NCI-H1417 (cell line): Measurements from ENCODE around the gene HIPK2.

Experiments used
- DNase-seq, 3 experiments: peaks; one replicate each; lab custom pipeline; 2025; lab: John Stamatoyannopoulos, UW

The HIPK2 gene

DNA sequence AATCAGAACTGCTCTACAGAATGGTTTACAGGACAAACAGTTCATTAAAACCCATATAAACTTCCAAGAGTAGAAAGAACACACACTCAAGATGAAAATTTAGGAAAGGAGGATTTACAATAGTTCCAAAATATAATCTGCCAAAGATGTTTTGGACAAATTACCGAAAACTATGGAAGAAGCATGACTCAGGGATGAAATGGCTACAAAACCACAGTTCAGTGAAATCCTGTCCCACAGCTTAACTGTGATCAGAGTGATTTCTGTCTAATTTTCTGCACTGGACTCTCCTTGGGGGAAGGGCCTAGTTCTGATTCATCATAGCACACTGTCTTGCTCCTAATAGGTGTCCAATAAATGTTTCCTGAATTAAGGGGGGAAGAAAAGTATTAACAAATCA is 82.2 kb downstream of the HIPK2 start:
- no peak for DNase-seq

- no peak for DNase-seq
Observed at GRCh38 chr7:139695051-139695450, 82.7 kb downstream of the HIPK2 start.

- DNase-seq: no peak
Observed at GRCh38 chr7:139694389-139694676, 83.5 kb downstream of the HIPK2 start.

- DNase-seq: peak in 1 of 3 experiments; percentile 52
Observed at GRCh38 chr7:139693651-139694388, 84.0 kb downstream of the HIPK2 start.

GRCh38 chr7:139692723-139693122 is 85.1 kb downstream of the HIPK2 start:
- no peak for DNase-seq

GRCh38 chr7:139691253-139691781 is 86.5 kb downstream of the HIPK2 start:
- peak in 1 of 3 experiments; percentile 14 for DNase-seq

DNA sequence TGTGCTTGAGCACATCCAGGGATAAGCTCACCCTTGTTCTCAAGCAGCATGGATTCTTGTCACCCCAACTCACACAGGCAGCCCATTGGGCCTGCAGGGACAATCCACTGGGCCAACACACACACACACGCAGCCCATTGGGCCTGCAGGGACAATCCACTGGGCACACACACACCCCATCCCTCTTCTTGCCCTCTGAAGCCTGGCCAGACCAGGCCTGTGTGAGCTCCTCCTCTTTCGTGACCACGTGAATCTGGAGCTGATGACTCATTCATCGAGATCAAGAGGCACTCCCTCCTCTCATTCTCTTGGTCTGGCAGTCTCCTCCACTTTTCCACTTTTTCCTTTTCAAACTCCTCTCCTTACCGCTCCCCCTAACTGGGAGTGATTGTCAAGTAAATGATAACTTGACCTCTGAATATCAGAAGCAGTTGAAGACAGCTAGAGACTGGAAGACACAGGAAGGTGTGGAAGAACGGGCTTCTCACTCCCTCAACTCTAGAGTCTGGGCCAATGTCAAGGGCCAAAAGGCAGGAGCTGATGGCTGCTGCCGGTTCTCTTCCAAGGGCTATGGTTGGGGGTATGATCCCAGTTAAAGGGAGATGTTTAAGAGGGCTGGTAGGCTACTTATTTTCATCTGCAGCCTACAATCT is 89.7 kb downstream of the HIPK2 start:
- no peak for DNase-seq

- DNase-seq: no peak
Observed at GRCh38 chr7:139687211-139687954, 90.4 kb downstream of the HIPK2 start.

DNA sequence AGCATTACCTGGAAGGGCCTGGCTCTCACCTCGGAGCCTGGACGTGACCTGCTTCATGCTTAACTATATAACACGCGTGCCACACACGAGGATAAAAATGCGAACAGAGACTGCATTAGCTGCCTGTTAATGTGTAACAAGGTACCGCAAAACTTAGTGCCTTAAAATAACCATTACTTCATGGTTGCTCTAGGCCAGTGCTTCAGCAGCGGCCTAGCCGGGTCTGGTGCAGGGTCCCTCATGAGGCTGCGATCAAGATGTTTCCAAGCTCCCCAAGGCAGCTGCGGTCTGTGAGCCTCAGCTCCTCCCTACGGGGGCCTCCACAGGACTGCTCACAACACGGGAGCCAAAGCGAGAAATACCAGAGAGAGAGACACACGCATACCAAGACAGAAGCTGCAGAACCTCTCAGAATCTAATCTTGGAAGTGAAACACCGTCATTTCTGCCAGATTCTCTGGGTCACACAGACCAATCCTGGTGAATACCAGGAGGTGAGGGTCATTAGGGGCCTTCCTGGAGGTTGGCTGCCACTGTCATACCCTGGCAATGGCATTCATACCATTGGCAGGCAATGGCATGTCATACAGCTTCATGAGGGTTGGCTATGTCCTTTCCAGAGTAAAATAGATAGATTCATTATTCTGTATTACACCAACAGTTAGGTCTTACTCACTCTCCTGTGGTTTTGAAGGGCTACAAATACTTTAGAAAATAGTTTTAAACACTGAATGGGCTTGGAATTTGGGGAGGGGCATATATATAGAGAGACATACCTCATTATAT is 94.5 kb downstream of the HIPK2 start:
- no peak for DNase-seq

DNA sequence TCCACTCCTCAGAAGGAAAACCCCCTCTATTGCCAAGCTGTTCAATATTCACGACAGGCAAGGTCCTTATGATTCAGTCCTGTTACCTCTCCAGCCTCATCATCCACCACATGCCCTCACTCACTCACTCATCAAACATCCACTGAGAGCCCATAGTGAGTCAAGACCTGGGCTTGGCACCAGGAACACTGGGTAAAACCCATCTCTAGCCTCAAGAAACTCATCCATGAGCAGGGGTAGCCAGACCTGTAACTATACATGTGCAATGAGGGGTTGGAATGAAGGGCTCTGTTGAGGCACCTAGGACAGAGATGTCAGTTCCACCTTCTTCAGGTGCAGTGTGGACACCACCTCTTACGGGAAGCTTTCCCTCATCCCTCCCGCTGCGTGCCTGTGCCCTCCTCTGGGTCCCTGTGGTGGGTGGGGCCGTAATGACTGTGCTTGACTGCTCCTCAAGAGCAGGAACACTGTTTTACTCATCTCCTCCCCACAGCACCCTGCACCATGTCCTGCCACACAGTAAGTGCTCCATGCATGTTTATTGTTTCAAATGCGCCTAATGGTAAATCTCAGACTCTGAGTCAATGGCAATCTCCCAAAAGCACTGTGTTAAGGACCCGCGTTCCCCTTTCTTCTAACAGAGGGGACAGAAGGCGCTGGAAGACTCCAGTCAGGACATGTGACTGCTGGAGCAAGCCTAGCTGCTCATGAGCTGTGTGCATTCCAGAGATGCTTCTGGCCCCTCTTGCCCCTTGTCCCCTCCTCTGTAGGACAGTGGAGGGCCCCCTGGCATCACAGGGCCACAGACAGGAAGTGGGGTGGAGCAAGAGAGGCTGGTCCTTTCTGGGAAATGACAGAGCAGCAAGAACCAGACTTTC is 95.4 kb downstream of the HIPK2 start:
- no peak for DNase-seq

GRCh38 chr7:139681812-139682135 is 96.0 kb downstream of the HIPK2 start:
- no peak for DNase-seq

- peak; percentile 24 to 80 (median 63) for DNase-seq
Observed at GRCh38 chr7:139681463-139681755, 96.4 kb downstream of the HIPK2 start.

GRCh38 chr7:139680676-139681462 is 96.9 kb downstream of the HIPK2 start:
- peak in 1 of 3 experiments; percentile 86 for DNase-seq

- DNase-seq: no peak
Observed at GRCh38 chr7:139679731-139680594, 97.8 kb downstream of the HIPK2 start.

DNA sequence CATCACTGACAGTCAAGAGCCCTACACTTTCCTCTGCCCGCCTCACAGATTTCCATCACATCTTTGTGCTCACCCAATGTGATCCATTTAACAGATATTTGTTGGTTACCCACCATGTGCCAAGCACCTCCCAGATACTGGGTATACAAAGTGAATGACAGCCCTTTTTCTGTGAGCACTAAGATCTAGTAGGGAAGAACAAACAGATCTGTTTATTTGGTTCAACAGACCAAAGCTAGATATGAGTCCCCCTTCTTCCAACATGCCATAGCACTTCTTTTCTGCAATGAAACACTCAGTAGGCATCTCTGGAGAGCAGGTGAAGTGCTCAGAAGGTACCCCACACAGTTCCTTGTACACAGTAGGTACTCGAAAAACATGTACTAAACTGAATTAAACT is 101.4 kb downstream of the HIPK2 start:
- no peak for DNase-seq

GRCh38 chr7:139675127-139676125 is 102.4 kb downstream of the HIPK2 start:
- no peak for DNase-seq

- peak in 1 of 3 experiments; percentile 37 for DNase-seq
Observed at GRCh38 chr7:139674752-139675126, 103.1 kb downstream of the HIPK2 start.

- no peak for DNase-seq
Observed at GRCh38 chr7:139674341-139674740, 103.5 kb downstream of the HIPK2 start.
